HepG2 (cell line): ENCODE results near the gene SDF2. TPM values are rescaled to one million over a fixed set of nuclear protein-coding genes. Genes with fewer than 3 reads are reported as not detected.

Experiments used
- CREM ChIP-seq, 2 experiments: sonication (generic) in 1 of 2; formaldehyde crosslinking in 1 of 2; IDR thresholded peaks; 2 replicates each; pipeline versions ENCODE4 v1.4.0 to v1.6.1; 2016 to 2020; ENCODE audit warnings: antibody characterized with exemption in 1 of 2, mild to moderate bottlenecking in 1 of 2, missing genetic modification reagents in 1 of 2
- FOSL2 ChIP-seq: sonication (generic); formaldehyde crosslinking; IDR thresholded peaks from 2 replicates; pipeline ENCODE4 v1.4.0; 2020; ENCODE audit warnings: missing genetic modification reagents
- FOXK1 ChIP-seq: sonication (generic); formaldehyde crosslinking; IDR thresholded peaks from 2 replicates; pipeline ENCODE4 v1.4.0; 2020; ENCODE audit warnings: low read depth, missing genetic modification reagents, borderline replicate concordance
- GATAD2A ChIP-seq: IDR thresholded peaks from 2 replicates; pipeline ENCODE4 v1.6.1; 2016
- HOXA7 ChIP-seq: sonication (generic); formaldehyde crosslinking; IDR thresholded peaks from 2 replicates; pipeline ENCODE4 v1.8.1; 2022; ENCODE audit warnings: mild to moderate bottlenecking, missing genetic modification reagents, moderate library complexity
- JARID2 ChIP-seq: sonication (generic); formaldehyde crosslinking; IDR thresholded peaks from 2 replicates; pipeline ENCODE4 v1.8.1; 2023; ENCODE audit warnings: missing genetic modification reagents, inconsistent platforms; ENCODE audit not compliant: insufficient replicate concordance
- KDM2A ChIP-seq: sonication (generic); formaldehyde crosslinking; IDR thresholded peaks from 2 replicates; pipeline ENCODE4 v1.4.0; 2020; ENCODE audit warnings: low read depth, missing genetic modification reagents, borderline replicate concordance
- MED13 ChIP-seq: sonication (generic); formaldehyde crosslinking; IDR thresholded peaks from 2 replicates; pipeline ENCODE4 v1.5.0; 2020; ENCODE audit warnings: missing genetic modification reagents
- MYNN ChIP-seq: sonication (generic); formaldehyde crosslinking; IDR thresholded peaks from 2 replicates; pipeline ENCODE4 v1.4.0; 2020; ENCODE audit warnings: mild to moderate bottlenecking, low read depth, missing genetic modification reagents
- NFE2 ChIP-seq: sonication (generic); formaldehyde crosslinking; IDR thresholded peaks from 2 replicates; pipeline ENCODE4 v1.4.0; 2020; ENCODE audit warnings: missing genetic modification reagents
- NR2F6 ChIP-seq, 2 experiments: IDR thresholded peaks; 2 replicates each; pipeline ENCODE4 v1.6.1; 2016; ENCODE audit warnings: antibody characterized with exemption in 1 of 2, mild to moderate bottlenecking in 1 of 2
- RELA ChIP-seq: sonication (generic); formaldehyde crosslinking; IDR thresholded peaks from 2 replicates; pipeline ENCODE4 v1.4.0; 2020; ENCODE audit warnings: missing genetic modification reagents
- SAP130 ChIP-seq: IDR thresholded peaks from 2 replicates; pipeline ENCODE4 v1.6.1; 2016; ENCODE audit warnings: low read depth
- SIX1 ChIP-seq: sonication (generic); formaldehyde crosslinking; IDR thresholded peaks from 2 replicates; pipeline ENCODE4 v1.4.0; 2020; ENCODE audit warnings: missing genetic modification reagents, borderline replicate concordance
- SOX13 ChIP-seq, 3 experiments: fragments of 450-650 bp in 1 of 3; sonication (generic) in 1 of 3; formaldehyde crosslinking in 1 of 3; IDR thresholded peaks in 2 of 3; conservative IDR thresholded peaks in 1 of 3; 2 replicates each; pipeline versions ENCODE4 v1.5.0 to v1.6.1; 2016 to 2020; ENCODE audit warnings: antibody characterized with exemption in 1 of 3, mild to moderate bottlenecking in 1 of 3, missing compliant biosample characterization in 1 of 3, missing genetic modification reagents in 1 of 3, moderate library complexity in 1 of 3
- TAF1 ChIP-seq: sonication (generic); formaldehyde crosslinking; IDR thresholded peaks from 2 replicates; pipeline ENCODE4 v1.4.0; 2020; ENCODE audit warnings: missing genetic modification reagents
- TOE1 ChIP-seq: sonication (generic); formaldehyde crosslinking; IDR thresholded peaks from 2 replicates; pipeline ENCODE4 v1.4.0; 2020; ENCODE audit warnings: mild to moderate bottlenecking, missing genetic modification reagents
- ZNF121 ChIP-seq: sonication (generic); formaldehyde crosslinking; IDR thresholded peaks from 2 replicates; pipeline ENCODE4 v1.5.0; 2020; ENCODE audit warnings: mild to moderate bottlenecking, missing genetic modification reagents
- ZNF230 ChIP-seq: sonication (generic); formaldehyde crosslinking; IDR thresholded peaks from 2 replicates; pipeline ENCODE4 v1.4.0; 2020; ENCODE audit warnings: mild to moderate bottlenecking, missing genetic modification reagents
- ZNF232 ChIP-seq: sonication (generic); formaldehyde crosslinking; IDR thresholded peaks from 2 replicates; pipeline ENCODE4 v1.4.0; 2020; ENCODE audit warnings: missing genetic modification reagents, borderline replicate concordance
- ZNF280B ChIP-seq: sonication (generic); formaldehyde crosslinking; IDR thresholded peaks from 2 replicates; pipeline ENCODE4 v1.5.0; 2020; ENCODE audit warnings: missing genetic modification reagents, mild to moderate bottlenecking, borderline replicate concordance
- ZNF292 ChIP-seq: sonication (generic); formaldehyde crosslinking; IDR thresholded peaks from 2 replicates; pipeline ENCODE4 v1.8.1; 2022; ENCODE audit warnings: mild to moderate bottlenecking, low read depth, missing genetic modification reagents, borderline replicate concordance
- ZNF468 ChIP-seq: sonication (generic); formaldehyde crosslinking; IDR thresholded peaks from 2 replicates; pipeline ENCODE4 v1.8.0; 2022; ENCODE audit warnings: mild to moderate bottlenecking, moderate library complexity, missing genetic modification reagents
- ZNF510 ChIP-seq: sonication (generic); formaldehyde crosslinking; IDR thresholded peaks from 2 replicates; pipeline ENCODE4 v1.4.0; 2020; ENCODE audit warnings: low read depth, mild to moderate bottlenecking, missing genetic modification reagents
- ZNF558 ChIP-seq: sonication (generic); formaldehyde crosslinking; IDR thresholded peaks from 2 replicates; pipeline ENCODE4 v1.9.0; 2022; ENCODE audit warnings: mild to moderate bottlenecking, missing genetic modification reagents, borderline replicate concordance
- ZNF639 ChIP-seq: conservative IDR thresholded peaks from 2 replicates; pipeline ENCODE4 v1.6.1; 2018; ENCODE audit warnings: missing genetic modification reagents
- ZNF891 ChIP-seq: sonication (generic); formaldehyde crosslinking; IDR thresholded peaks from 2 replicates; pipeline ENCODE4 v1.5.0; 2020; ENCODE audit warnings: mild to moderate bottlenecking, missing genetic modification reagents
- ZSCAN20 ChIP-seq: sonication (generic); formaldehyde crosslinking; IDR thresholded peaks from 2 replicates; pipeline ENCODE4 v1.4.0; 2020; ENCODE audit warnings: missing genetic modification reagents, mild to moderate bottlenecking, borderline replicate concordance
- ZSCAN21 ChIP-seq: sonication (generic); formaldehyde crosslinking; IDR thresholded peaks from 2 replicates; pipeline ENCODE4 v1.8.0; 2022; ENCODE audit warnings: mild to moderate bottlenecking, missing genetic modification reagents, moderate library complexity, borderline replicate concordance
- ZSCAN9 ChIP-seq: IDR thresholded peaks from 2 replicates; pipeline ENCODE4 v1.6.1; 2016; ENCODE audit warnings: borderline replicate concordance
- polyA plus RNA-seq, 8 experiments: library from polyadenylated mRNA; depleted of rRNA in 3 of 8; stranded (reverse) in 7 of 8; unstranded in 1 of 8; fragments of >200 nt; fragmentation: Illumina TruSeq in 4 of 8; extraction: Trizol in 4 of 8; gene quantifications; 2 replicates each; pipeline versions ENCODE4 v1.2.1 to v1.2.3, GENCODE V29; 2011 to 2016; ENCODE audit warnings: low read depth in 4 of 8, missing spikeins in 1 of 8, mixed read lengths in 1 of 8; ENCODE audit not compliant: insufficient read depth in 1 of 8
- total RNA-seq, 5 experiments: library from RNA; depleted of rRNA; stranded (reverse); fragments of >200 nt; fragmentation: Illumina TruSeq; extraction: Trizol; gene quantifications; 2 replicates each; pipeline ENCODE4 v1.2.3, GENCODE V29; 2016; ENCODE audit warnings: low read depth in 1 of 5

SDF2 gene
- total and polyA plus RNA-seq, 2 of the 13 experiments (the other 11 are each of a cell fraction or from before 2014, with no cell fraction given): 58.2 to 58.4 TPM

GRCh38 chr17:28702026-28702751 is 40.5 kb upstream of the SDF2 start (continued):
- TF ChIP-seq ZNF558 (CRISPR knock-in tag) (no peak), RELA (CRISPR knock-in tag) (no peak), SAP130 (CRISPR knock-in tag) (peak; percentile 60), ZNF230 (no peak), SIX1 (CRISPR knock-in tag) (no peak), ZNF232 (CRISPR knock-in tag) (no peak), ZNF280B (CRISPR knock-in tag) (no peak), ZNF121 (CRISPR knock-in tag) (no peak), ZNF891 (CRISPR knock-in tag) (no peak), NFE2 (no peak), ZSCAN20 (CRISPR knock-in tag) (no peak), NR2F6 (IDR thresholded peaks at IDR 0.05) (no peak), NR2F6 (CRISPR knock-in tag; IDR thresholded peaks at IDR 0.05) (no peak; the same call in 1 of the 2 replicates), SOX13 (IDR thresholded peaks at IDR 0.05) (no peak), SOX13 (CRISPR knock-in tag; conservative IDR thresholded peaks at IDR 0.05 in 1 of 2, IDR thresholded peaks at IDR 0.05 in 1 of 2) (peak in 1 of 2 experiments; percentile 22; a peak in 1 of 4 replicates), HOXA7 (CRISPR knock-in tag) (no peak), FOXK1 (CRISPR knock-in tag) (no peak), FOSL2 (no peak), ZNF510 (CRISPR knock-in tag) (no peak), KDM2A (CRISPR knock-in tag) (0 out of 2 replicates have a peak, but pooled peaks have one; percentile 7), ZNF639 (CRISPR knock-in tag) (no peak), ZNF468 (CRISPR knock-in tag) (no peak), TAF1 (CRISPR knock-in tag) (no peak), MED13 (CRISPR knock-in tag) (no peak), ZSCAN21 (CRISPR knock-in tag) (no peak; the same call in 1 of the 2 replicates), ZNF292 (CRISPR knock-in tag) (peak; percentile 36; the same call in 1 of the 2 replicates), GATAD2A (CRISPR knock-in tag) (no peak), MYNN (CRISPR knock-in tag) (no peak), JARID2 (CRISPR knock-in tag) (no peak), TOE1 (CRISPR knock-in tag) (no peak), ZSCAN9 (CRISPR knock-in tag) (no peak), CREM (IDR thresholded peaks at IDR 0.05) (no peak), CREM (CRISPR knock-in tag; IDR thresholded peaks at IDR 0.05) (no peak)
